ENCODE data around the gene VTI1A.

DNA sequence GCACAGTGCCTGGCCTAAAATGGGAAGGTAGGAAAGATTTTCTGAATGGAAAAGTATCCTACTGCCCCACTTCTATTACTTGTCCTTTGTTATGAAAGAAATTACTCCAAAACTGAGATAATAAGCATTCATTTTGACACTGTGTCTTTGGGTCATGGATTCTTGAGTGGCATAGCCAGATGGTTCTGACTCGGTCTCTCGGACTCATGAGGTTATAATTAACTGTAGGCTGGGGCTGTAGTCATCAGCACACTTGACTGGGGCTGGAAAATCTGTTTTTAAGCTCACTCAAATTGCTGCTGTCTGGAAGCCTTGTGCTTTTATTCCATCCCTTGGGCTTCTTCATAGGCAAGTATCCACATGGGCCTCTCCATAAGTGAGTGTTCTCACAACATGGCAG lies 160.5 kb downstream of the VTI1A start:
- no peak for TF ChIP-seq RAD21 (conservative IDR thresholded peaks at IDR 0.05 in 1 of 2, IDR thresholded peaks at IDR 0.05 in 1 of 2)
- no peak for TF ChIP-seq POLR2A (IDR thresholded peaks at IDR 0.05; ENCODE audit: low read length)
- no peak for TF ChIP-seq SMC3 (IDR thresholded peaks at IDR 0.05)
- TF ChIP-seq, protein P1, sequence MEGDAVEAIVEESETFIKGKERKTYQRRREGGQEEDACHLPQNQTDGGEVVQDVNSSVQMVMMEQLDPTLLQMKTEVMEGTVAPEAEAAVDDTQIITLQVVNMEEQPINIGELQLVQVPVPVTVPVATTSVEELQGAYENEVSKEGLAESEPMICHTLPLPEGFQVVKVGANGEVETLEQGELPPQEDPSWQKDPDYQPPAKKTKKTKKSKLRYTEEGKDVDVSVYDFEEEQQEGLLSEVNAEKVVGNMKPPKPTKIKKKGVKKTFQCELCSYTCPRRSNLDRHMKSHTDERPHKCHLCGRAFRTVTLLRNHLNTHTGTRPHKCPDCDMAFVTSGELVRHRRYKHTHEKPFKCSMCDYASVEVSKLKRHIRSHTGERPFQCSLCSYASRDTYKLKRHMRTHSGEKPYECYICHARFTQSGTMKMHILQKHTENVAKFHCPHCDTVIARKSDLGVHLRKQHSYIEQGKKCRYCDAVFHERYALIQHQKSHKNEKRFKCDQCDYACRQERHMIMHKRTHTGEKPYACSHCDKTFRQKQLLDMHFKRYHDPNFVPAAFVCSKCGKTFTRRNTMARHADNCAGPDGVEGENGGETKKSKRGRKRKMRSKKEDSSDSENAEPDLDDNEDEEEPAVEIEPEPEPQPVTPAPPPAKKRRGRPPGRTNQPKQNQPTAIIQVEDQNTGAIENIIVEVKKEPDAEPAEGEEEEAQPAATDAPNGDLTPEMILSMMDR (IDR thresholded peaks at IDR 0.05): no peak
- no peak for TF ChIP-seq CHD2 (IDR thresholded peaks at IDR 0.05; ENCODE audit: low read length, partially characterized antibody)
- TF ChIP-seq, protein P2, sequence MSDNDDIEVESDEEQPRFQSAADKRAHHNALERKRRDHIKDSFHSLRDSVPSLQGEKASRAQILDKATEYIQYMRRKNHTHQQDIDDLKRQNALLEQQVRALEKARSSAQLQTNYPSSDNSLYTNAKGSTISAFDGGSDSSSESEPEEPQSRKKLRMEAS (IDR thresholded peaks at IDR 0.05): no peak
- no peak for TF ChIP-seq KDM5A (IDR thresholded peaks at IDR 0.05)
- no peak for TF ChIP-seq BHLHE40 (IDR thresholded peaks at IDR 0.05; ENCODE audit: low read depth, low read length)

Measured in A549 (cell line).